Activated T-cell treated with anti-CD3 and anti-CD28 coated beads for 1 hour (primary cell): ENCODE results near the gene HCST.
A peak's percentile ranks its signal among the peaks of the same experiment; 100 is the strongest.
"Not testable (repeated sequence)": the region's sequence is repeated elsewhere in the genome, so short reads cannot be mapped to it uniquely, and the experiment has no call there.

ENCODE experiments used
- DNase-seq: peaks from one replicate; pipeline ENCODE4 v3.0.0-alpha.2; 2020; ENCODE audit warnings: low read depth

Gene HCST

GRCh38 chr19:35901854-35902661 lies at the start of gene HCST:
TSS of gene HCST (plus strand) at chr19:35902529. CDS start at chr19:35902594, 65 bp downstream.
- DNase-seq = no peak

DNA sequence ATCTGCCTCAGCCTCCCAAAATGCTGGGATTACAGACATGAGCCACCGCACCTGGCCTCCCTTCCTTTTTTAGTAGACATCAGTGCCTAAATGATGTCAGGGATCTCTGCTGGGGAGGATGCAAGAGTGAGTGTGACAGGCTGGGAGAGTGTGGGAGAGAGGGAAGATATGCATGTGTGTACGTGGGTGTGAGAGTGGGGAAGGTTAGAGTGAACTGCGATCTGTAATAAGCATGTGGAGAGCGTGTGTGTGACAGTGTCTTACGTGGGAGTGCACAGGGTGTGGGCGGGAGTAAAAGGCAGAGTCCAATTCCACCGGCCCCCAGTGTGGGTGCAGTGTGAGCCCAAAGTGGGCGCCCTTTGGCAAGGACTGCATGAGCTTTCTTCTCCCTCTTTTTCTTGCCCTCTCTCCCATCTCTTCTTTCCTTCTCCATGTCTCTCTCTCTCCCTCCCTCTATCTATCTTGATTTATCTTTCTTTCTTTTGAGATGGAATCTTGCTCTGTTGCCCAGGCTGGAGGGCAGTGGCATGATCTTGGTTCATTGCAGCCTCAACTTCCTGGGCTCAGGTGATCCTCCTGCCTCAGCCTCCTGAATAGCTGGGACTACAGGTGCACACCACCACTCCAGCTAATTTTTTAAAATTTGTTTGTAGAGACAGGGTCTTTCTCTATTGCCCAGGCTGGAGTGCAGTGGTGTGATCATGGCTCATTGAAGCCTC lies 49.1 kb upstream of the HCST start:
- DNase-seq = no peak

- DNase-seq = no peak
Measured at GRCh38 chr19:35856546-35857149, 45.7 kb upstream of the HCST start, which contains the start of gene KIRREL2. TSS of gene KIRREL2 (plus strand) at chr19:35856911. CDS start at chr19:35857120, 209 bp downstream.

- no peak for DNase-seq
Measured at GRCh38 chr19:35858311-35858710, 44.0 kb upstream of the HCST start.

GRCh38 chr19:35859414-35859813 lies 42.9 kb upstream of the HCST start:
- no peak for DNase-seq

- DNase-seq = no peak
Measured at GRCh38 chr19:35860436-35860817, 41.9 kb upstream of the HCST start.

GRCh38 chr19:35860818-35861639 lies 41.3 kb upstream of the HCST start:
- no peak for DNase-seq

GRCh38 chr19:35861640-35862160 lies 40.6 kb upstream of the HCST start:
- DNase-seq = no peak

- DNase-seq = no peak
Measured at GRCh38 chr19:35862528-35862927, 39.8 kb upstream of the HCST start.

DNA sequence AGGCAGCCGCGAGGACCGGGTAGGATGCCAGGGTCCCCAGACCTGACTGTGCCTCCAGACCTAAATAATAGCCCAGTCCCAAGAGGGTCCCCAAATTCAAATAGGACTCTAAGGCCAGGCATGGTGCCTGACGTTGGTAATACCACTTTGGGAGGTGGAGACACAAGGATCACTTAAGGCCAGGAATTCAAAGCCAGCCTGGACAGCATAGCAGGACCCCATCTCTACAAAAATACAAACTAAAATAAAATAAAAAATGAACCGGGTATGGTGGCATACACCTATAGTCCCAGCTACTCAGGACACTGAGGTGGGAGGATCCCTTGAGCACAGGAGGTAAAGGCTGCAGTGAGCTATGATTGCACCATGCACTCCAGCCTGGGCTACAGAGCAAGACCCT lies 39.3 kb upstream of the HCST start:
- DNase-seq = no peak

DNA sequence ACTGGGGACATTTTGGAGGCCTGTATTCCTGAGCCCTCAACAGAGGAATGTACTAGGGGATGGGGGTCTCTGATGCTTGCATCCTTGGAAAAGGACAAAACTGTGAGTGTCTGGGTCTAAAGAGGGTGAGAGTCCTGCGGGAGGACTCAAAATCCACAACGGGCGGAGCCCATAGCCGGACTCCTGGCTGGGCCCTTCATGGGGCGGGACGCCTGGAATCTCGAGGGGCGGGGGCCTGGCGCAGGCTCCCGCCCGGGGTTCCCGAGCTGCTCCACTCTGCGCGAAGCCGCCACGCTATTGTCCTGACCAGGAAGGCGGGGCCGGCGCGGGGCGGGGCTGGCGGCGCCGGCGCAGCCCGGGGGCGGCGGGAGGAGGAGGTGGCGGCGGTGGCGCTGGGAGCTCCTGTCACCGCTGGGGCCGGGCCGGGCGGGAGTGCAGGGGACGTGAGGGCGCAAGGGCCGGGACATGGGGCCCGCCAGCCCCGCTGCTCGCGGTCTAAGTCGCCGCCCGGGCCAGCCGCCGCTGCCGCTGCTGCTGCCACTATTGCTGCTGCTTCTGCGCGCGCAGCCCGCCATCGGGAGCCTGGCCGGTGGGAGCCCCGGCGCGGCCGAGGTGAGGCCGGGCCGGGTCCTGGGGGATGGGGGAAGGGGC lies 34.0 kb upstream of the HCST start, which contains the start of gene APLP1:
Gene APLP1, plus strand, starts transcription at position 403 of the 651 bp plus-strand sequence. Its CDS starts 63 bp downstream, at position 466.
- peak; percentile 48 for DNase-seq

DNA sequence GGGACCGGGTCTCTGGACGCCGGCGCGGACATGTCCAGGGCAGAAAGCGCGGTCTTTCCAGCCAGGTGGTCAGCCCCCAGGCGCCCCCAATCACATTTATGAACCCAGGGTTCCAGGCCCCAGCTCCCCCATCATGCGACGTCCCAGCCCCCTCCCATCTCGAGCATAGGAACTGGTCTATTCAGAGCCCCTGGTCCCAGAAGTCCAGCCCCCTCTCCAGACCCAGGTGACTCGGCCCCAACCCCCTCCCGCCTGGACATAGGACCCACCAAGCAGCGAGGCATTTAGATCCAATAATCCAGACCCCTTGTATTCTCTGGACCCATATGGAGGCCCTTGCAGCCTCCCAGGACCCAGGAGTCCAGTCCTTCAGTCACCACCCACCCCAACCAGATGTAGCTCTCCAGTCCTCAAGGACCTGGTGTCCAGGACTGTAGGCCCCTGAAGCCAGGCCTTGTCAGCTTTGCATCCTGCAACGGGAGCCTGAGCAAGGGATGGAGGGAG lies 33.5 kb upstream of the HCST start:
- no peak for DNase-seq

DNA sequence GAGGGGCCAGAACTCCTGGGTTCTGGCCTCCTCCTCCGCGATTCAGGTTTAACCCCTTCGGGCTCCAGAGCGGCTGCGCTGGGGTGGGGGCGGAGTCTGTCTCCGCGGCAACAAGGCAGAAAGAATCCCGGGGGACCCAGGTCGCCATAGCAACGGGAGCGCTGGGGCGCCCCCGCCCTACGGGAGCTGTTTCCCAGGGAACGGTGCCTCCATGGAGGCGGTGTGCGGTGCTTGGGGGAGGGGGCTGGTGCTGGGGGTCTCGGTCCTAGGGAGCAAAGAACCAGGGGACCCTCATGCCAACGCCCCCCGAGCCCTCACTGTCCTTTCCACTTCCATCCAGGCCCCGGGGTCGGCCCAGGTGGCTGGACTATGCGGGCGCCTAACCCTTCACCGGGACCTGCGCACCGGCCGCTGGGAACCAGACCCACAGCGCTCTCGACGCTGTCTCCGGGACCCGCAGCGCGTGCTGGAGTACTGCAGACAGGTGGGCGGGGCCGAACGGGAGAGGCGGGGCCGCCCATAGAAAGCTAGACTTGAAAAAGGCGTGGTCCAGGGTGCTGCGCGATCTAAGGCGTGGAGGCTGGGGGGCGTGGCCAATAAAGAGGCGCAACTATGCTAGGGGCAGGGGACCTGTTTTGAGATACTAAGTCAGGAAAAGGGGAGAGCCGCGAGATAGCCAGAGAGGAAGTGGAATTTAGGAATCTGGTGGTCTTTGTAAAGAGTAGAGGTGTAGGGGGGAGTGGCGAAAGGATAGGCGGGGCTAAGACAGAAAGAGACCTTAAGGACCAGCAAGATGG lies 32.8 kb upstream of the HCST start:
- DNase-seq = peak; percentile 62

DNA sequence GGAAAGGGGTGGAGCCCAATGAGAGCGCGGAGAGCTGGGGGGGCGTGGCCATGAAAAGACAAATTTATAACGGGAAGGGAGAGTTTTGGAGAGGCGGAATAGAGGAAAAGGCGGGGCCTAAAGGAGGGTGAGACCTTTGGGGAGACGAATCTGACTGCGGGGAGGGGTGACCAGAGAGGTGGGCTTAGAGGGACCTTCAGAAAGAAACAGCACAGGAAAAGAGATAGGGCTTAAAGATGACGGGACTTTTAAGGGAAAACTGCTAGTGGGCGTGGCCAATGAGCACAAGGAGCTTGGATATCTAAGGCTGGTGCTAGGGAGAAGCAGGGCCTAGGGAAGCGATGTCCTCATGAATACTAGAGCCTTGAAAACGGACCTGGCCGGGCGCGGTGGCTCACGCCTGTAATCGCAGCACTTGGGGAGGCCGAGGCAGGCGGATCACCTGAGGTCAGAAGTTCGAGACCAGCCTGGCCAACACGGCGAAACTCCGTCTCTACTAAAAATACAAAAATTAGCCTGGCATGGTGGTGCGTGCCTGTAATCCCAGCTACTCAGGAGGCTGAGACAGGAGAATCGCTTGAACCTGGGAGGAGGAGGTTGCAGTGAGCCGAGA lies 32.1 kb upstream of the HCST start:
- not testable (repeated sequence) for DNase-seq

- DNase-seq = no peak
Measured at GRCh38 chr19:35870798-35871197, 31.5 kb upstream of the HCST start.

DNA sequence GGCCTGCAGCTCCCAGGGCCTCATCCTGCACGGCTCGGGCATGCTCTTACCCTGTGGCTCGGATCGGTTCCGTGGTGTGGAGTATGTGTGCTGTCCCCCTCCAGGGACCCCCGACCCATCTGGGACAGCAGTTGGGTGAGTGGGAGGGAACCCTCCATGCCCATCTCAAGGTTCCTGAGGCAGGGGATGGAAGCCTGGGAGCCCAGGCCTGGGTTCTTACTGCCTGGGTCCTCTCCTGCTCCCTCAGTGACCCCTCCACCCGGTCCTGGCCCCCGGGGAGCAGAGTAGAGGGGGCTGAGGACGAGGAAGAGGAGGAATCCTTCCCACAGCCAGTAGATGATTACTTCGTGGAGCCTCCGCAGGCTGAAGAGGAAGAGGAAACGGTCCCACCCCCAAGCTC lies 30.7 kb upstream of the HCST start:
- DNase-seq = no peak

GRCh38 chr19:35872180-35872579 lies 30.1 kb upstream of the HCST start:
- DNase-seq = no peak

GRCh38 chr19:35874392-35874930 lies 27.9 kb upstream of the HCST start:
- no peak for DNase-seq

DNA sequence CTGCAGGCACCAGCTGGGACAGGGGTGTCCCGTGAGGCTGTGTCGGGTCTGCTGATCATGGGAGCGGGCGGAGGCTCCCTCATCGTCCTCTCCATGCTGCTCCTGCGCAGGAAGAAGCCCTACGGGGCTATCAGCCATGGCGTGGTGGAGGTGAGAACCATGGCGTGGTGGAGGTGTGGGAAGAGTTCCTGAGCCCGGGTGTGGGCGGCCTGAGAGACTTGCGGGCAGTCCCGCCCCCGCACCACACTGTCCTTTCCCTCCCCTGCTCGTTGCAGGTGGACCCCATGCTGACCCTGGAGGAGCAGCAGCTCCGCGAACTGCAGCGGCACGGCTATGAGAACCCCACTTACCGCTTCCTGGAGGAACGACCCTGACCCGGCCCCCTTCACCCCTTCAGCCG lies 23.3 kb upstream of the HCST start:
- no peak for DNase-seq
